ENCODE measurements around the gene GNB3.

DNA sequence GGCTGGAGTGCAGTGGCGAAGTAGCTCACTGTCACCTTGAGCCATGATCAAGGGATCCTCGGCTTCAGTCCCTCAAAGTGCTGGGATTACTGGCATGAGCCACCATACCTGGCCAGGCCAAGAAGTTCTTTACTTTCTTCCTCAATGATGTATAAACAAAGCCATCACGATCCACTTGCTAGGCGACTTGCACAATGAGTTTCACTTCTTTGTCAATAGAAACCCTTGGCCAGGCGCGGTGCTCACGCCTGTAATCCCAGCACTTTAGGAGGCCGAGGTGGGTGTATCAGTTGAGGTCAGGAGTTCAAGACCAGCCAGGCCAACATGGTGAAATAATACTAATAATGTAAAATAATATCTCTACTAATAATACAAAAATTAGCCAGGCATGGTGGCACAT, 46.7 kb downstream of the GNB3 start:
- TF ChIP-seq, protein P1, sequence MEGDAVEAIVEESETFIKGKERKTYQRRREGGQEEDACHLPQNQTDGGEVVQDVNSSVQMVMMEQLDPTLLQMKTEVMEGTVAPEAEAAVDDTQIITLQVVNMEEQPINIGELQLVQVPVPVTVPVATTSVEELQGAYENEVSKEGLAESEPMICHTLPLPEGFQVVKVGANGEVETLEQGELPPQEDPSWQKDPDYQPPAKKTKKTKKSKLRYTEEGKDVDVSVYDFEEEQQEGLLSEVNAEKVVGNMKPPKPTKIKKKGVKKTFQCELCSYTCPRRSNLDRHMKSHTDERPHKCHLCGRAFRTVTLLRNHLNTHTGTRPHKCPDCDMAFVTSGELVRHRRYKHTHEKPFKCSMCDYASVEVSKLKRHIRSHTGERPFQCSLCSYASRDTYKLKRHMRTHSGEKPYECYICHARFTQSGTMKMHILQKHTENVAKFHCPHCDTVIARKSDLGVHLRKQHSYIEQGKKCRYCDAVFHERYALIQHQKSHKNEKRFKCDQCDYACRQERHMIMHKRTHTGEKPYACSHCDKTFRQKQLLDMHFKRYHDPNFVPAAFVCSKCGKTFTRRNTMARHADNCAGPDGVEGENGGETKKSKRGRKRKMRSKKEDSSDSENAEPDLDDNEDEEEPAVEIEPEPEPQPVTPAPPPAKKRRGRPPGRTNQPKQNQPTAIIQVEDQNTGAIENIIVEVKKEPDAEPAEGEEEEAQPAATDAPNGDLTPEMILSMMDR (IDR thresholded peaks at IDR 0.05): no peak
- TF ChIP-seq EP300 (IDR thresholded peaks at IDR 0.05) (no peak), POLR2A (IDR thresholded peaks at IDR 0.05) (no peak), POLR2AphosphoS5 (IDR thresholded peaks at IDR 0.05) (no peak)

Measured in gastroesophageal sphincter (tissue), 3 donors.